Measurements from ENCODE around the gene GORAB.

The GORAB gene

GRCh38 chr1:170558731-170559130, 26.8 kb downstream of the GORAB start:
- peaks cover 16% of the 10 kb centered on the region for H3K9me3 Mint-ChIP-seq
- peaks cover 8% of the 10 kb centered on the region for H3K36me3 Mint-ChIP-seq (ENCODE audit: low read depth)
- H3K4me3 Mint-ChIP-seq = no peak overlapping the region
- no peak overlapping the region for H3K27ac Mint-ChIP-seq
- peaks cover 15% of the 10 kb centered on the region for H3K4me1 Mint-ChIP-seq (ENCODE audit: low read depth)
- no peaks in the 10 kb centered on the region for H3K27me3 Mint-ChIP-seq (ENCODE audit: low read depth)

DNA sequence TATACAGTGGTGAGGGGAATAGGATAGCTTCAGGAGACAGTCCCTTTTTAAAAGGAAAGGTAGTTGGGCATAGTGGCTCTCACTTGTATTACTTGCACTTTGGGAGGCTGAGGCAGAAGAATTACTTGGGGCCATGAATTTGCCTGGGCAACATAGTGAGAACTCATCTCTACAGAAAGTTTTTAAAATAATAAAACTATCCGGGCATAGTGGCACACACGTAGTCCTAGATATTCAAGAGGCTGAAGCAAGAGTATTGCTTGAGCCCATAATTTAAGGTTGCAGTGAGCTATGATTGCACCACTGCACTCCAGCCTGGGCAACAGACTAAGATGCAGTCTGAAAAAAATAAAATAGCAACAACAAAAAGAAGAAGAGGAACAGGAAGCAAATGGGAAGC, 27.2 kb downstream of the GORAB start:
- Mint-ChIP-seq H3K9me3 (peaks cover 16% of the 10 kb centered on the region), H3K4me1 (ENCODE audit: low read depth) (peaks cover 15% of the 10 kb centered on the region), H3K4me3 (no peak overlapping the region), H3K27ac (no peak overlapping the region), H3K27me3 (ENCODE audit: low read depth) (no peaks in the 10 kb centered on the region), H3K36me3 (ENCODE audit: low read depth) (peaks cover 7% of the 10 kb centered on the region)

- no peak overlapping the region for H3K27ac Mint-ChIP-seq
- peaks cover 15% of the 10 kb centered on the region for H3K4me1 Mint-ChIP-seq (ENCODE audit: low read depth)
Observed at GRCh38 chr1:170560681-170561285, 28.8 kb downstream of the GORAB start.

DNA sequence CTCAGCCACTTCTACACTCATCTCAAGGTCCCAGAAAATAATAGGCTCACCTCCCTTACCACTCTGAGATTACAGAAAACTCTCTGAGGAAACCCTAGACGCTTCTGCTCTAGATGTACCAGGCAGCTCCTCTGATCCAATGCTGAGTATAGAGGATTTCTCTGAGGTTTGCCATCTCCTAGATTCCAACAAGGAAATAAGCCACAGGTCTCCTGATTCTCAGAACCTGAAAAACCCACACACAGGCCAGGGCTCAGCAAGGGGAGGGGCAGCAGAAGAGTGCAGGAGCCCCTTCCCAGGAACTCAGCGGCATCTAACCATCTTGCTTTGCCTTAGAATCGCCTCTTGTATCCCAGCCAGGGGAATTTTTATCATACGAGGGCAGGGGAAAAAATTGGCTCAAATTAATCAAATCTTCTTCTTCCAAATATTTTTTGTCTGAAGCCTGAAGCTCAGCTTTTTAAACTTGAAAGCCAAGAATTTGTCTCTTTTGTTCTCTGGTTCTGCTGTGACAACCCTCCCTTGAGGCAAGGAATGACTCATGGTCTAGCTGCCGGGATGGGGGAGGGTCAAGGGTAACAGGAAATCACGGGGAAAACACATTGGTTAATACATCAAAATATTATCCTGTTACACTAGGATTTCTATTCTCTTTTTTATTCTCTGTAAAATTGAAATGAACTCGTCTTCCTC, 30.8 kb downstream of the GORAB start:
- H3K36me3 Mint-ChIP-seq (ENCODE audit: low read depth) = peaks cover 3% of the 10 kb centered on the region
- no peak overlapping the region for H3K4me3 Mint-ChIP-seq
- peaks cover 4% of the 10 kb centered on the region for H3K27me3 Mint-ChIP-seq (ENCODE audit: low read depth)
- H3K4me1 Mint-ChIP-seq (ENCODE audit: low read depth) = peaks cover 15% of the 10 kb centered on the region
- no peak overlapping the region for H3K27ac Mint-ChIP-seq
- peaks cover 16% of the 10 kb centered on the region for H3K9me3 Mint-ChIP-seq

More at GRCh38 chr1:170560681-170561285, 28.8 kb downstream of the GORAB start:
- H3K27me3 Mint-ChIP-seq (ENCODE audit: low read depth) = no peaks in the 10 kb centered on the region
- H3K4me3 Mint-ChIP-seq = no peak overlapping the region
- peaks cover 16% of the 10 kb centered on the region for H3K9me3 Mint-ChIP-seq
- H3K36me3 Mint-ChIP-seq (ENCODE audit: low read depth) = peaks cover 3% of the 10 kb centered on the region

- Mint-ChIP-seq H3K9me3 (peaks cover 6% of the 10 kb centered on the region), H3K27me3 (ENCODE audit: low read depth) (peaks cover 10% of the 10 kb centered on the region), H3K27ac (no peak overlapping the region), H3K4me1 (ENCODE audit: low read depth) (peaks cover 14% of the 10 kb centered on the region), H3K4me3 (no peak overlapping the region), H3K36me3 (ENCODE audit: low read depth) (peaks cover 1% of the 10 kb centered on the region)
Observed at GRCh38 chr1:170567214-170567613, 35.2 kb downstream of the GORAB start.

DNA sequence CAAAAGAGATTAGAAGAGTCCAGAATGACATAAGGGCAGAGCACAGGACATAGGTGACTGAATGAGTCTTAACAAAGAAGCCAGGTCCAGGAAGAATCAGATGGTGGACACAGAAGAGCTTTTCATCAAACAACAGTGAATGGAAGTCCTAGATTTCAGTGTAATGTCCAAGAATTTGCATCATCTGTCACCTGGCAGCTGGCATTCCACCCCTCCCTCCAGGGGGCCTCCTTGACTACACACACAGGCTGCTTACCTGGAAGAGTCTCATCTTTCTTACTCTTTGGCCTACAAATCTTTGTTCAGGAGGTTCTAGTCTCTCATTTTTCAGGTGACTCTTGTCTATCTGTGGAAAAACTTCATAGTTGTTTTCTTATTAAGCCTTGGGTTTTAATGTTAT, 36.2 kb downstream of the GORAB start:
- peaks cover 1% of the 10 kb centered on the region for H3K36me3 Mint-ChIP-seq (ENCODE audit: low read depth)
- H3K9me3 Mint-ChIP-seq = peaks cover 10% of the 10 kb centered on the region
- H3K27ac Mint-ChIP-seq = no peak overlapping the region
- peaks cover 4% of the 10 kb centered on the region for H3K4me1 Mint-ChIP-seq (ENCODE audit: low read depth)
- H3K4me3 Mint-ChIP-seq = no peak overlapping the region
- H3K27me3 Mint-ChIP-seq (ENCODE audit: low read depth) = peaks cover 10% of the 10 kb centered on the region

GRCh38 chr1:170576980-170577379, 45.0 kb downstream of the GORAB start:
- Mint-ChIP-seq H3K4me1 (ENCODE audit: low read depth) (no peaks in the 10 kb centered on the region), H3K9me3 (peaks cover 6% of the 10 kb centered on the region), H3K4me3 (no peak overlapping the region), H3K27me3 (ENCODE audit: low read depth) (peaks cover 2% of the 10 kb centered on the region), H3K36me3 (ENCODE audit: low read depth) (peaks cover 1% of the 10 kb centered on the region), H3K27ac (no peak overlapping the region)

GRCh38 chr1:170578359-170578758, 46.4 kb downstream of the GORAB start:
- H3K27ac Mint-ChIP-seq = no peak overlapping the region
- H3K27me3 Mint-ChIP-seq (ENCODE audit: low read depth) = no peaks in the 10 kb centered on the region
- no peaks in the 10 kb centered on the region for H3K9me3 Mint-ChIP-seq
- H3K4me1 Mint-ChIP-seq (ENCODE audit: low read depth) = no peaks in the 10 kb centered on the region
- H3K36me3 Mint-ChIP-seq (ENCODE audit: low read depth) = no peaks in the 10 kb centered on the region
- no peak overlapping the region for H3K4me3 Mint-ChIP-seq

GRCh38 chr1:170580636-170581440, 48.9 kb downstream of the GORAB start:
- Mint-ChIP-seq H3K4me3 (no peak overlapping the region), H3K36me3 (ENCODE audit: low read depth) (no peaks in the 10 kb centered on the region), H3K27ac (no peak overlapping the region), H3K4me1 (ENCODE audit: low read depth) (no peaks in the 10 kb centered on the region), H3K9me3 (no peaks in the 10 kb centered on the region), H3K27me3 (ENCODE audit: low read depth) (peaks cover 7% of the 10 kb centered on the region)

GRCh38 chr1:170583186-170583585, 51.2 kb downstream of the GORAB start:
- H3K27ac Mint-ChIP-seq = no peak overlapping the region
- peaks cover 3% of the 10 kb centered on the region for H3K4me1 Mint-ChIP-seq (ENCODE audit: low read depth)
- H3K9me3 Mint-ChIP-seq = no peaks in the 10 kb centered on the region
- peaks cover 16% of the 10 kb centered on the region for H3K27me3 Mint-ChIP-seq (ENCODE audit: low read depth)
- no peak overlapping the region for H3K4me3 Mint-ChIP-seq
- H3K36me3 Mint-ChIP-seq (ENCODE audit: low read depth) = no peaks in the 10 kb centered on the region

DNA sequence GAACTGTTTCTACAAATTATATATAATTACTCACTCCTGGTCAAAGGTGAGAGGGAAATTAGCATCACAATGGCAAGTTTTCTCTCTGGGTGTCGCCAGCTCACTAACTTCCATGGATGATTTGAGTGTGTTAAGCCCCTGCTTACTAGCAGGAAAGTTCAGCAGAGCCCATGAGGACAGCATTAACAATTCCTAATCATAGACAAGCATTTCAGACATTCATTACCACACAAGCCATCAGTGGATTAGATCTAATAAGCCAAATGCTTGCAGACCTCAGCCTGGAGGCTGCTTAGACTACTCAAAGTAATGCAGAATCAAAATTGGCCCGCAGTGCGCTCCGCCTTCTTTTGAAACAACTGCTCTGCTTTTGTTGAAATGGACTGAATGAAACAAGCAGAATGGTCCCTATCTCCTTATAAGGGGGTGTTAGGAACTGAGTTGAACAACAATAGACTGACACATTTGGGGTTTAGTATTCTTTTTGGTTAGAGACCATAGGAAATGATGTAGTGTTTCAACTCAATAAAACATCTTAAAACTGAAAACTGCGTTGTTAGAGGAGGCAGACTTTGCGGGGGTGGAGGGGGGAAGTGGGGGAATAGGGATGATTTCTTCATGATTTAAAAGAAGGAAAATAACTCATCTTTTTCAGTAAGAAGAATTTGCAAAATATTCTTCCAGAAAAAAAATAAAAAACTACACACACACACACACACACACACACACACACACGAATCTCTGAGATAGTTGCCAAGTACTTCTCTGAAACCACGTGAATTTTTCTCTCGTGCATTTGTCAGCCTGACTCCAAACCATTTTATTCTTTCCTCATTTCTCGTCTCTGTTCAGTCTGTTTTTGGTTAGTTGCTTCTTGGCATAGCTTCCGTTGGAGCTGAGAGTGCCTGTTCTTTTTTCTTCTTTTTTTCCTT, 54.6 kb downstream of the GORAB start:
- Mint-ChIP-seq H3K4me1 (ENCODE audit: low read depth) (peaks cover 3% of the 10 kb centered on the region), H3K4me3 (no peak overlapping the region), H3K27ac (no peak overlapping the region), H3K27me3 (ENCODE audit: low read depth) (peaks cover 33% of the 10 kb centered on the region), H3K36me3 (ENCODE audit: low read depth) (no peaks in the 10 kb centered on the region), H3K9me3 (no peaks in the 10 kb centered on the region)

DNA sequence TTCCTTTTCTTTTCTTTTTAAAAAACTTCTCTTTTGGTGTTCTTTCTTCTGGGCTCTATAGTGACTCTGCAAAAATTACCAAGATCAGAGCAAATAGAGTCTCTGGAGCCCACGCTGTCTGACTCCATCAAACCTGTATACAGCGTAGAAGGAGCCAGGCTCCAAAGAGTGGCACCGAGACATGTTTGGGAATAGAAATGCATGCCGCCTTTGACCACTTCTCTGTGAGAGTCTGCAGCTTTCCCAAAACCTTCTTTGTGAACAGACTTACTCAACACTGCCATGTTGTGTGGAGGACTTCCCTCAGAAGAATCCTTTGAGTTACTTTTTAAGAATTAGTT, 55.3 kb downstream of the GORAB start:
- Mint-ChIP-seq H3K4me1 (ENCODE audit: low read depth) (peaks cover 3% of the 10 kb centered on the region), H3K36me3 (ENCODE audit: low read depth) (no peaks in the 10 kb centered on the region), H3K27ac (no peak overlapping the region), H3K27me3 (ENCODE audit: low read depth) (peaks cover 36% of the 10 kb centered on the region), H3K9me3 (no peaks in the 10 kb centered on the region), H3K4me3 (no peak overlapping the region)

- Mint-ChIP-seq H3K36me3 (ENCODE audit: low read depth) (no peaks in the 10 kb centered on the region), H3K27ac (no peak overlapping the region)
Observed at GRCh38 chr1:170590921-170591705, 59.1 kb downstream of the GORAB start.

More at GRCh38 chr1:170590921-170591705, 59.1 kb downstream of the GORAB start:
- Mint-ChIP-seq H3K4me1 (ENCODE audit: low read depth) (peaks cover 3% of the 10 kb centered on the region), H3K4me3 (no peak overlapping the region), H3K9me3 (no peaks in the 10 kb centered on the region), H3K27me3 (ENCODE audit: low read depth) (peaks cover 30% of the 10 kb centered on the region)

All from T-helper 1 cell treated with Interleukin-12 subunit alpha and Interleukin-12 subunit beta and Interleukin-4 antibody, amounts not matched to agents 30 μg/mL and 1 μg/mL, for 36 hours (primary cell).